Measurements from ENCODE around the gene TECPR2. TPM values are rescaled to one million over a fixed set of nuclear protein-coding genes. Genes with fewer than 3 reads are reported as not detected.
"Not testable (repeated sequence)": the region's sequence is repeated elsewhere in the genome, so short reads cannot be mapped to it uniquely, and the experiment has no call there.

TECPR2 gene
- total RNA-seq, 3 donors from 2014 or later (not counting 1 experiment from before 2014, with no cell fraction given), result 10.8 to 18.6 (median 15.3) TPM

GRCh38 chr14:102518063-102518648, 155.4 kb downstream of the TECPR2 start:
- Mint-ChIP-seq H3K36me3 (no peaks in the 10 kb centered on the region), H3K9me3 (no peaks in the 10 kb centered on the region), H3K27me3 (ENCODE audit: low read depth in 2 of 2) (peaks cover 0 to 8% of the 10 kb centered on the region in 2 donors), H3K4me1 (peaks cover 4 to 13% of the 10 kb centered on the region in 2 donors), H3K4me3 (peak overlapping the region; percentile 87), H3K27ac (peak overlapping the region in 1 of 2 donors; percentile 81)
- H3K27me3 ChIP-seq (ENCODE audit: control insufficient read depth, insufficient read depth, low read length), result no peaks in the 10 kb centered on the region
- no peaks in the 10 kb centered on the region for H3K36me3 ChIP-seq (ENCODE audit: control insufficient read depth, insufficient read depth, low read length)
- no peak for ATAC-seq
- intact Hi-C loops (cut with micrococcal nuclease), result loop anchor here (5.0 to 10.0 kb wide), 3 partner anchors 153 to 281 kb away; partner anchors contain the start of genes CINP, TECPR2 and ZNF839
- WGBS (ENCODE audit: insufficient coverage), result 96% methylated on average over 8 of the region's 8 CpGs
- no peak overlapping the region for H3K27ac ChIP-seq (ENCODE audit: low read length)
- no peak overlapping the region for H3K4me3 ChIP-seq (ENCODE audit: low read length)
- TF ChIP-seq, protein P1, sequence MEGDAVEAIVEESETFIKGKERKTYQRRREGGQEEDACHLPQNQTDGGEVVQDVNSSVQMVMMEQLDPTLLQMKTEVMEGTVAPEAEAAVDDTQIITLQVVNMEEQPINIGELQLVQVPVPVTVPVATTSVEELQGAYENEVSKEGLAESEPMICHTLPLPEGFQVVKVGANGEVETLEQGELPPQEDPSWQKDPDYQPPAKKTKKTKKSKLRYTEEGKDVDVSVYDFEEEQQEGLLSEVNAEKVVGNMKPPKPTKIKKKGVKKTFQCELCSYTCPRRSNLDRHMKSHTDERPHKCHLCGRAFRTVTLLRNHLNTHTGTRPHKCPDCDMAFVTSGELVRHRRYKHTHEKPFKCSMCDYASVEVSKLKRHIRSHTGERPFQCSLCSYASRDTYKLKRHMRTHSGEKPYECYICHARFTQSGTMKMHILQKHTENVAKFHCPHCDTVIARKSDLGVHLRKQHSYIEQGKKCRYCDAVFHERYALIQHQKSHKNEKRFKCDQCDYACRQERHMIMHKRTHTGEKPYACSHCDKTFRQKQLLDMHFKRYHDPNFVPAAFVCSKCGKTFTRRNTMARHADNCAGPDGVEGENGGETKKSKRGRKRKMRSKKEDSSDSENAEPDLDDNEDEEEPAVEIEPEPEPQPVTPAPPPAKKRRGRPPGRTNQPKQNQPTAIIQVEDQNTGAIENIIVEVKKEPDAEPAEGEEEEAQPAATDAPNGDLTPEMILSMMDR (IDR thresholded peaks at IDR 0.05), result no peak
- H3K4me1 ChIP-seq (ENCODE audit: control insufficient read depth, insufficient read depth, low read length), result peaks cover 6% of the 10 kb centered on the region
- DNase-seq, result no peak
- no peaks in the 10 kb centered on the region for H3K9me3 ChIP-seq (ENCODE audit: control insufficient read depth, insufficient read depth, low read length)

DNA sequence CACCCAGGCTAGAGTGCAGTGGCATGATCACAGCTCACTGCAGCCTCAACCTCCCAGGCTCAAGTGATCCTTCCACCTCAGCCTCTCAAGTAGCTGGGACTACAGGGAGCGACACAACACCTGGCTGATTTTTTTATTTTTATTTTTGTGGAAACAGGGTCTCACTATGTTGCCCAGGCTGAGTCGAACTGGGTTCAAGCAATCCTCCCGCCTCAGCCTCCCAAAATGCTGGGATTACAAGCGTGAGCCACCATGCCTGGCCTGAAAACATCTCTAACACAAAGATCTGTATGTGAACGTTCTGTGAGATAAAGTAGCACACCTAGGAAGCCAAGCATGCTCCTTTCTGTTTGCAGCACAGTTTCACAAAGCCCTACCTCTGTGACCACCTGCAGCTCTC, 157.0 kb downstream of the TECPR2 start:
- H3K4me1 Mint-ChIP-seq, result peaks cover 7 to 27% of the 10 kb centered on the region in 2 donors
- not testable (repeated sequence) for H3K36me3 ChIP-seq (ENCODE audit: control insufficient read depth, insufficient read depth, low read length); DNase-seq

GRCh38 chr14:102523200-102523568, 160.4 kb downstream of the TECPR2 start:
- Mint-ChIP-seq H3K4me1 (peaks cover 16 to 31% of the 10 kb centered on the region in 2 donors), H3K9me3 (no peaks in the 10 kb centered on the region), H3K36me3 (no peaks in the 10 kb centered on the region), H3K4me3 (peak overlapping the region; percentile 74), H3K27me3 (ENCODE audit: low read depth in 2 of 2) (no peaks in the 10 kb centered on the region), H3K27ac (peak overlapping the region in 1 of 2 donors; percentile 95)
- TF ChIP-seq, protein P1 (IDR thresholded peaks at IDR 0.05), result no peak
- Histone ChIP-seq H3K4me3 (ENCODE audit: low read length) (no peak overlapping the region), H3K27me3 (ENCODE audit: control insufficient read depth, insufficient read depth, low read length) (no peaks in the 10 kb centered on the region), H3K27ac (ENCODE audit: low read length) (no peak overlapping the region), H3K36me3 (ENCODE audit: control insufficient read depth, insufficient read depth, low read length) (no peaks in the 10 kb centered on the region), H3K9me3 (ENCODE audit: control insufficient read depth, insufficient read depth, low read length) (no peaks in the 10 kb centered on the region), H3K4me1 (ENCODE audit: control insufficient read depth, insufficient read depth, low read length) (peaks cover 25% of the 10 kb centered on the region)
- ATAC-seq (no peak), DNase-seq (no peak)
- intact Hi-C loops (cut with micrococcal nuclease), result no loop called here
- 44% methylated on average over 3 of the region's 3 CpGs for WGBS (ENCODE audit: insufficient coverage)

More for the DNA sequence above, 157.0 kb downstream of the TECPR2 start:
- H3K9me3 Mint-ChIP-seq; H3K4me3 Mint-ChIP-seq; H3K36me3 Mint-ChIP-seq; H3K27me3 ChIP-seq (ENCODE audit: control insufficient read depth, insufficient read depth, low read length); H3K27ac Mint-ChIP-seq; H3K27me3 Mint-ChIP-seq (ENCODE audit: low read depth in 2 of 2); H3K9me3 ChIP-seq (ENCODE audit: control insufficient read depth, insufficient read depth, low read length); H3K4me3 ChIP-seq (ENCODE audit: low read length); ATAC-seq; H3K27ac ChIP-seq (ENCODE audit: low read length): not testable (repeated sequence)
- H3K4me1 ChIP-seq (ENCODE audit: control insufficient read depth, insufficient read depth, low read length), result peaks cover 21% of the 10 kb centered on the region
- 92% methylated on average over 5 of the region's 5 CpGs for WGBS (ENCODE audit: insufficient coverage)
- intact Hi-C loops (cut with micrococcal nuclease), result loop anchor here (5.0 to 10.0 kb wide), 3 partner anchors 155 to 282 kb away; partner anchors contain the start of genes CINP, TECPR2 and ZNF839

DNA sequence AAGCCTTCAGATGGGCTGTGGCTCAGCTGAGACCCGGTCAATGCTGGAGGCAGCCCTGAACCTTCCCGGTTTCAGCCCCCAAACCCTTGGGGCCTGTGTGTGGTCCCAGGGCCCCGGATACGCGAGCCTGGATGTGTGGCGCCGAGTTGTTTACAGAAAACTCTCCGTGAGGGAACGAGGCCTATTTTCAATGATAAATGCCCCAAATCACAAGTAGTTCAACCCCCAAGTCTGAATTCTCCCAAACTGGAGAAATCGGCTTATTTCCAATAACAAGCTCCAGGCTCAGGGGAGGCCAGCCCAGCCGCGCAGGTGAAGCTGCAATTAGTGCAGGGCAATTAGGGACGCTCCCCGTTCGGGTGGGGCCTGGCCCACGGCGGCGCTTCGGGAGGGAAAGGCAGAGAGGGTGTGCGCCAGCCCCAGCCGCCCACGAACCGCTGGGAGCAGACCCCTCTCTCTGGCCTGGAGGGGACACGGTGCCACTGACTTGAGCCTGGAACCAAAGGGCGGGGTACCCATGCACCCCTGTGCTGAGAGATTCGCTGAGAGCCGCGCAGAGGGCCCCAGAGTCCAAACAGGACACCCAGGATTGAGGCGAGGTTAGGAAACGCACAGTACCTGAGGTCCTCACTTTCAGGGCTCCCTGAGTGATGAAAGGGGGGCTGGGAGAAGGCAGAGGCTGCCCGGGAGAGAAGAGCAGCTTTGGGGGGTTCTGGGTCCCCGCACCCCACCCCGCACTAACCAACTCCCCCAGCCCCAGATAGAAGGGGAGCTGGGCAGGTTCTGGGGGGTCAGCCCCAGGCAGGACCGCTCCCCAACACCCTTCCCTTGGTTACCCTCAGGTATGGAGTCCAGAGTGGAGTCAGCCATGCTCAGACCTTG, 161.1 kb downstream of the TECPR2 start:
- Mint-ChIP-seq H3K27ac (peak overlapping the region in 1 of 2 donors; percentile 95), H3K4me3 (peak overlapping the region; percentile 74), H3K4me1 (peaks cover 16 to 31% of the 10 kb centered on the region in 2 donors), H3K36me3 (no peaks in the 10 kb centered on the region), H3K9me3 (no peaks in the 10 kb centered on the region), H3K27me3 (ENCODE audit: low read depth in 2 of 2) (no peaks in the 10 kb centered on the region)
- intact Hi-C loops (cut with micrococcal nuclease), result loop anchor here (2.0 kb wide), 1 partner anchor 67 kb away; no protein-coding TSS in a partner anchor
- Histone ChIP-seq H3K27me3 (ENCODE audit: control insufficient read depth, insufficient read depth, low read length) (no peaks in the 10 kb centered on the region), H3K4me1 (ENCODE audit: control insufficient read depth, insufficient read depth, low read length) (peaks cover 25% of the 10 kb centered on the region), H3K36me3 (ENCODE audit: control insufficient read depth, insufficient read depth, low read length) (no peaks in the 10 kb centered on the region), H3K9me3 (ENCODE audit: control insufficient read depth, insufficient read depth, low read length) (no peaks in the 10 kb centered on the region), H3K27ac (ENCODE audit: low read length) (peak overlapping the region; percentile 56), H3K4me3 (ENCODE audit: low read length) (peak overlapping the region; percentile 44)
- no peak for DNase-seq
- WGBS (ENCODE audit: insufficient coverage), result 50% methylated on average over 31 of the region's 34 CpGs
- TF ChIP-seq, protein P1 (IDR thresholded peaks at IDR 0.05), result no peak
- no peak for ATAC-seq

All from natural killer cell (primary cell).